OCI-LY1 (cell line): ENCODE results near the gene RRAGB.

Source experiments
- H2AFZ ChIP-seq: fragments of 200-600 bp; sonication (generic), shearing (Covaris generic); 2 replicates; pipeline ENCODE4 v1.6.0; 2014; ENCODE audit warnings: antibody characterized with exemption, mild to moderate bottlenecking, low read length
- H3F3A ChIP-seq: fragments of 200-600 bp; sonication (generic), shearing (Covaris generic); 2 replicates; pipeline ENCODE4 v1.6.0; 2014; ENCODE audit warnings: mild to moderate bottlenecking, antibody characterized with exemption, low read length, moderate library complexity; ENCODE audit not compliant: insufficient read depth
- H3K27ac ChIP-seq: fragments of 200-600 bp; sonication (generic); 2 replicates; pipeline ENCODE4 v1.5.1; 2014; ENCODE audit warnings: low read length, mixed run types, mild to moderate bottlenecking, low read depth; ENCODE audit not compliant: poor library complexity, severe bottlenecking
- H3K27me3 ChIP-seq: fragments of 200-600 bp; sonication (generic); 2 replicates; pipeline ENCODE4 v1.6.0; 2014; ENCODE audit warnings: antibody characterized with exemption, mild to moderate bottlenecking, low read length, moderate library complexity; ENCODE audit not compliant: insufficient read depth
- H3K36me3 ChIP-seq: fragments of 200-600 bp; sonication (generic); 2 replicates; pipeline ENCODE4 v1.6.1; 2014; ENCODE audit warnings: mild to moderate bottlenecking, antibody characterized with exemption, low read length, moderate library complexity, mixed read lengths; ENCODE audit not compliant: insufficient read depth
- H3K4me1 ChIP-seq: fragments of 200-600 bp; sonication (generic); 2 replicates; pipeline ENCODE4 v1.5.1; 2014; ENCODE audit warnings: mild to moderate bottlenecking, low read length, moderate library complexity; ENCODE audit not compliant: insufficient read depth, severe bottlenecking
- H3K4me2 ChIP-seq: fragments of 200-600 bp; sonication (generic), shearing (Covaris generic); 2 replicates; pipeline ENCODE4 v1.6.1; 2014; ENCODE audit warnings: low read length
- H3K4me3 ChIP-seq: fragments of 200-600 bp; sonication (generic); 2 replicates; pipeline ENCODE4 v1.5.1; 2014; ENCODE audit warnings: low read length, low read depth, mild to moderate bottlenecking, mixed read lengths; ENCODE audit not compliant: poor library complexity, severe bottlenecking
- H3K79me2 ChIP-seq: fragments of 200-600 bp; shearing (Covaris generic); 2 replicates; pipeline ENCODE4 v1.6.1; 2016; ENCODE audit warnings: mixed run types, low read length, mixed read lengths; ENCODE audit not compliant: insufficient read depth
- H3K9ac ChIP-seq: fragments of 200-600 bp; sonication (generic), shearing (Covaris generic); 2 replicates; pipeline ENCODE4 v1.6.1; 2014; ENCODE audit warnings: mild to moderate bottlenecking, low read length, mixed read lengths
- H3K9me2 ChIP-seq: fragments of 200-600 bp; sonication (generic), shearing (Covaris generic); 2 replicates; pipeline ENCODE4 v1.6.1; 2014; ENCODE audit warnings: low read depth, mild to moderate bottlenecking, low read length, mixed read lengths
- H3K9me3 ChIP-seq: fragments of 200-600 bp; shearing (Covaris generic); 2 replicates; pipeline ENCODE4 v1.6.1; 2014; ENCODE audit warnings: low read length, mixed read lengths
- H4K20me1 ChIP-seq: fragments of 200-600 bp; sonication (generic), shearing (Covaris generic); 2 replicates; pipeline ENCODE4 v1.6.0; 2016; ENCODE audit warnings: mild to moderate bottlenecking, low read length; ENCODE audit not compliant: insufficient read depth
- EZH2 ChIP-seq: fragments of 200-600 bp; sonication (generic), shearing (Covaris generic); IDR thresholded peaks from 2 replicates; pipeline ENCODE4 v1.8.0; 2017; ENCODE audit warnings: borderline replicate concordance, mixed run types, mild to moderate bottlenecking, antibody characterized with exemption, low read length, moderate library complexity, mixed read lengths
- TF ChIP-seq, protein P1 (sequence below): fragments of 200-600 bp; sonication (generic), shearing (Covaris generic); IDR thresholded peaks from 2 replicates; pipeline ENCODE4 v1.5.1; 2017; ENCODE audit warnings: mild to moderate bottlenecking, antibody characterized with exemption, low read length, moderate library complexity, mixed read lengths

Gene RRAGB

DNA sequence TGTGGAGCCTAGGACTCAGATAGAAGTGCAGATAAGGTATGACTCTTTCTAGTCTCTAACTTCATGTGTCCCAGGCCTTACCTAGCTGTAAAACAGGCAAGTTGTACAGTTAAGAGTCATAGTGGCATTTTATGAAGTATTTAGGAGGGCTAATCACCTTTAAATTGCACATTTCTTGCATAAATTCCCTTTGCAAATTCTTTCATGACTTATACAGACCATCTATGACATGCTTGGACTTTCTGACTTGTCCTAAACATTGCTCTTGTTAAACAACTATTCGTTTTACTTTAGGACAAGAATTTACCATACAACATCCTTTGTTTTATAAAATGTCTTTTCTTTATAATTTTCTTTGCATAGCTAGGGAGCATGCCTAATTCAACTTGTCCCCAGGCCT, 7.8 kb upstream of the RRAGB start:
- TF ChIP-seq, protein P1, sequence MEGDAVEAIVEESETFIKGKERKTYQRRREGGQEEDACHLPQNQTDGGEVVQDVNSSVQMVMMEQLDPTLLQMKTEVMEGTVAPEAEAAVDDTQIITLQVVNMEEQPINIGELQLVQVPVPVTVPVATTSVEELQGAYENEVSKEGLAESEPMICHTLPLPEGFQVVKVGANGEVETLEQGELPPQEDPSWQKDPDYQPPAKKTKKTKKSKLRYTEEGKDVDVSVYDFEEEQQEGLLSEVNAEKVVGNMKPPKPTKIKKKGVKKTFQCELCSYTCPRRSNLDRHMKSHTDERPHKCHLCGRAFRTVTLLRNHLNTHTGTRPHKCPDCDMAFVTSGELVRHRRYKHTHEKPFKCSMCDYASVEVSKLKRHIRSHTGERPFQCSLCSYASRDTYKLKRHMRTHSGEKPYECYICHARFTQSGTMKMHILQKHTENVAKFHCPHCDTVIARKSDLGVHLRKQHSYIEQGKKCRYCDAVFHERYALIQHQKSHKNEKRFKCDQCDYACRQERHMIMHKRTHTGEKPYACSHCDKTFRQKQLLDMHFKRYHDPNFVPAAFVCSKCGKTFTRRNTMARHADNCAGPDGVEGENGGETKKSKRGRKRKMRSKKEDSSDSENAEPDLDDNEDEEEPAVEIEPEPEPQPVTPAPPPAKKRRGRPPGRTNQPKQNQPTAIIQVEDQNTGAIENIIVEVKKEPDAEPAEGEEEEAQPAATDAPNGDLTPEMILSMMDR: no peak
- TF ChIP-seq EZH2: no peak
- Histone ChIP-seq H3K9me2 (no peaks in the 10 kb centered on the region), H3K9me3 (no peaks in the 10 kb centered on the region), H2AFZ (no peak overlapping the region), H3F3A (no peaks in the 10 kb centered on the region), H3K79me2 (no peaks in the 10 kb centered on the region), H3K4me2 (no peak overlapping the region), H3K27ac (no peak overlapping the region), H3K36me3 (no peaks in the 10 kb centered on the region), H3K27me3 (no peaks in the 10 kb centered on the region), H3K4me1 (no peaks in the 10 kb centered on the region), H3K4me3 (no peak overlapping the region), H3K9ac (no peak overlapping the region), H4K20me1 (no peaks in the 10 kb centered on the region)

DNA sequence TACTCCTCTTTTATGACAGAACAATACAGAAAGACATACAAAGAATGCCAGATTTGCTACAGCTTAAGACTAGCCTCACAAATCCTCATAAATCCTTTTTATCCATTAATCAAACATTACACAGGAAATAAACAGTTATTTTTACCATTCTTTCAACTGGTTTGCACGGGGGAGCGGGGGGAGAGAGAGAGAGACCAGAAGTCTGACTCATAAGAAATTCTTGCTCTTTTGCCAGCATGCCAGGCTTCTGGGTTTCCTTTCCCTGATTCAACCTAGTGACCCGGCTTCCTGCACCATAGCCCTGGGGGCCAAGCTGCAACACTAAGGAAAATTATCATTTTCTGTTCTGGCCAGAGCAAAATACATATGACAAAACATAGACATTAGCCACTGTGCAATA, 6.8 kb upstream of the RRAGB start:
- H3K27me3 ChIP-seq: no peaks in the 10 kb centered on the region
- H3K27ac ChIP-seq: no peak overlapping the region
- TF ChIP-seq EZH2: no peak
- TF ChIP-seq, protein P1: no peak
- no peaks in the 10 kb centered on the region for H4K20me1 ChIP-seq
- H2AFZ ChIP-seq: no peak overlapping the region
- H3K4me1 ChIP-seq: peaks cover 3% of the 10 kb centered on the region
- H3K9me2 ChIP-seq: no peaks in the 10 kb centered on the region
- no peaks in the 10 kb centered on the region for H3K9me3 ChIP-seq
- H3K36me3 ChIP-seq: no peaks in the 10 kb centered on the region
- H3F3A ChIP-seq: no peaks in the 10 kb centered on the region
- H3K4me3 ChIP-seq: no peak overlapping the region
- H3K79me2 ChIP-seq: no peaks in the 10 kb centered on the region
- H3K4me2 ChIP-seq: no peak overlapping the region
- no peak overlapping the region for H3K9ac ChIP-seq

DNA sequence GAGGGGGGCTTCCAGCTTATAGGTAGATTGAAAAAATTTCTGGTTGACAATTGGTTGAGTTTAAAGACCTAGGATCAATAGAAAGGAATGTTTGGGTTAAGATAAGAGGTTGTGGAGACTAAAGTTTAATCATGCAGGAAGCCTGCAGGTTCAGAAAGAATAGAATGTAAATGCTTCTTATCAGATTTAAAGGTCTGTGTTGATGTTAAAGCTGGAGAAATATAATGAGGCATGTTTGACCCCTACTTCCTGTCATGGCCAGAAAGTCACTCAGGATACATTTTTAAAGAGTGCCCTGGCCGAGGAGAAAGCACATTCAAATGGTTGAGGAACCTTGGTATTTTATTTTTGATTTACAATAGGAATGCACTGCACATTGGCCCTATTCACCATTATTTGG, 3.9 kb upstream of the RRAGB start:
- Histone ChIP-seq H3K27ac (no peak overlapping the region), H3K4me2 (no peak overlapping the region), H2AFZ (no peak overlapping the region), H3K79me2 (no peaks in the 10 kb centered on the region), H3K36me3 (no peaks in the 10 kb centered on the region), H3F3A (no peaks in the 10 kb centered on the region), H3K9me2 (no peaks in the 10 kb centered on the region), H4K20me1 (no peaks in the 10 kb centered on the region), H3K4me1 (peaks cover 13% of the 10 kb centered on the region), H3K4me3 (no peak overlapping the region), H3K9ac (no peak overlapping the region), H3K27me3 (no peaks in the 10 kb centered on the region), H3K9me3 (no peaks in the 10 kb centered on the region)
- TF ChIP-seq, protein P1: no peak
- no peak for TF ChIP-seq EZH2
